Chondrocyte (in vitro differentiated cells): ENCODE results near the gene CFAP90. TPM values are rescaled to one million over a fixed set of nuclear protein-coding genes. Genes with fewer than 3 reads are reported as not detected.

ENCODE experiments used
- DNase-seq: peaks from one replicate; pipeline ENCODE4 v3.0.0; 2021; ENCODE audit warnings: mixed read lengths, low spot score
- H3K27ac Mint-ChIP-seq: one replicate; pipeline ENCODE4 v1.8.0; 2021; ENCODE audit warnings: mild to moderate bottlenecking, moderate library complexity, mixed read lengths; ENCODE audit not compliant: unreplicated experiment
- H3K27me3 Mint-ChIP-seq: 2 replicates; pipeline ENCODE4 v1.8.0; 2021; ENCODE audit warnings: low read depth, mixed read lengths
- H3K36me3 Mint-ChIP-seq: 2 replicates; pipeline ENCODE4 v1.8.0; 2021; ENCODE audit warnings: low read depth, mixed read lengths
- H3K4me1 Mint-ChIP-seq: 2 replicates; pipeline ENCODE4 v1.8.0; 2021; ENCODE audit warnings: low read depth, mild to moderate bottlenecking, mixed read lengths
- H3K4me3 Mint-ChIP-seq: one replicate; pipeline ENCODE4 v1.8.0; 2021; ENCODE audit warnings: mild to moderate bottlenecking, moderate library complexity, mixed read lengths; ENCODE audit not compliant: unreplicated experiment
- H3K9me3 Mint-ChIP-seq: 2 replicates; pipeline ENCODE4 v1.8.0; 2021; ENCODE audit warnings: low read depth, mixed read lengths
- CTCF ChIP-seq: fragments of 200-600 bp; sonication (generic); IDR thresholded peaks from 2 replicates; pipeline ENCODE4 v1.5.0; 2021; ENCODE audit warnings: antibody characterized with exemption, mild to moderate bottlenecking, moderate library complexity
- total RNA-seq: library from RNA; stranded (reverse); gene quantifications from 3 replicates; pipeline ENCODE4 v1.2.1, GENCODE V29; 2021

Gene CFAP90
- total RNA-seq, 1 donor from 2014 or later, result 0.27 TPM

- H3K4me3 Mint-ChIP-seq, result no peak overlapping the region
- H3K27me3 Mint-ChIP-seq, result no peaks in the 10 kb centered on the region
- peaks cover 21% of the 10 kb centered on the region for H3K36me3 Mint-ChIP-seq
- DNase-seq, result no peak
- H3K27ac Mint-ChIP-seq, result no peak overlapping the region
- H3K9me3 Mint-ChIP-seq, result no peaks in the 10 kb centered on the region
- H3K4me1 Mint-ChIP-seq, result peaks cover 36% of the 10 kb centered on the region
- TF ChIP-seq CTCF, result no peak
Measured at GRCh38 chr5:7873216-7873615, 22.3 kb upstream of the CFAP90 start.

GRCh38 chr5:7872517-7873130, 21.7 kb upstream of the CFAP90 start:
- DNase-seq, result no peak
- Mint-ChIP-seq H3K36me3 (peaks cover 15% of the 10 kb centered on the region), H3K27me3 (no peaks in the 10 kb centered on the region), H3K4me3 (no peak overlapping the region), H3K9me3 (no peaks in the 10 kb centered on the region), H3K27ac (no peak overlapping the region), H3K4me1 (peaks cover 36% of the 10 kb centered on the region)
- no peak for TF ChIP-seq CTCF

- no peak overlapping the region for H3K27ac Mint-ChIP-seq
- no peak for DNase-seq
- H3K4me3 Mint-ChIP-seq, result no peak overlapping the region
- H3K4me1 Mint-ChIP-seq, result peaks cover 38% of the 10 kb centered on the region
- no peaks in the 10 kb centered on the region for H3K9me3 Mint-ChIP-seq
- no peaks in the 10 kb centered on the region for H3K27me3 Mint-ChIP-seq
- H3K36me3 Mint-ChIP-seq, result peaks cover 14% of the 10 kb centered on the region
- TF ChIP-seq CTCF, result no peak
Measured at GRCh38 chr5:7871653-7872052, 20.7 kb upstream of the CFAP90 start.

GRCh38 chr5:7869474-7870136, 18.7 kb upstream of the CFAP90 start:
- no peaks in the 10 kb centered on the region for H3K27me3 Mint-ChIP-seq
- H3K27ac Mint-ChIP-seq, result peak overlapping the region; percentile 33
- TF ChIP-seq CTCF, result no peak
- H3K36me3 Mint-ChIP-seq, result no peaks in the 10 kb centered on the region
- H3K9me3 Mint-ChIP-seq, result no peaks in the 10 kb centered on the region
- peaks cover 41% of the 10 kb centered on the region for H3K4me1 Mint-ChIP-seq
- peak overlapping the region; percentile 83 for H3K4me3 Mint-ChIP-seq
- no peak for DNase-seq

GRCh38 chr5:7868773-7869473, 18.0 kb upstream of the CFAP90 start, which contains the start of the genes FASTKD3 and MTRR:
FASTKD3 (minus strand) TSS chr5:7869031; CDS start chr5:7868083, 948 bp downstream.
MTRR (plus strand) TSS chr5:7869148; CDS start chr5:7870795, 1,647 bp downstream.
- DNase-seq, result peak; percentile 98
- Mint-ChIP-seq H3K36me3 (no peaks in the 10 kb centered on the region), H3K4me1 (peaks cover 41% of the 10 kb centered on the region), H3K4me3 (peak within 1 kb of the TSS; percentile 83), H3K27me3 (no peaks in the 10 kb centered on the region), H3K27ac (peak within 1 kb of the TSS; percentile 62), H3K9me3 (no peaks in the 10 kb centered on the region)
- TF ChIP-seq CTCF, result no peak
